H1 (cell line): ENCODE data around the gene NTNG2. TPM values are rescaled to one million over a fixed set of nuclear protein-coding genes. Genes with fewer than 3 reads are reported as not detected.

Experiments
- CTCF ChIA-PET: fragments of 300-600 bp; sonication (Branson Sonifier 250); formaldehyde crosslinking; loops from one replicate; lab custom pipeline; 2021; ENCODE audit not compliant: partially characterized antibody; lab: Charles Lee
- POLR2A ChIA-PET: fragments of 300-600 bp; sonication (Branson Sonifier 250); formaldehyde crosslinking; loops from one replicate; lab custom pipeline; 2021; ENCODE audit warnings: inconsistent platforms; ENCODE audit not compliant: partially characterized antibody; lab: Charles Lee
- DNase-seq, 2 experiments: peaks; one replicate each; pipeline versions ENCODE4 v3.0.0 to v3.0.0-alpha.2; 2010 to 2022; ENCODE audit warnings: low spot score in 2 of 2, low read depth in 1 of 2, mixed read lengths in 1 of 2
- FAIRE-seq: peaks from 2 replicates; lab custom pipeline; 2011; peaks lifted over from hg19 to GRCh38; lab: Jason Lieb, UNC
- H2AFZ ChIP-seq: 2 replicates; pipeline ENCODE4 v1.8.1; 2012; ENCODE audit warnings: low read length, inconsistent platforms
- H2AK5ac ChIP-seq: 2 replicates; pipeline ENCODE4 v1.6.1; 2013; ENCODE audit warnings: low read depth, low read length
- H2BK120ac ChIP-seq: replicated peaks from 2 replicates; pipeline ENCODE3; 2013; ENCODE audit warnings: low read depth, low read length, inconsistent platforms
- H2BK12ac ChIP-seq: 2 replicates; pipeline ENCODE4 v1.6.1; 2013; ENCODE audit warnings: low read depth, low read length
- H2BK15ac ChIP-seq: 2 replicates; pipeline ENCODE4 v1.6.1; 2013; ENCODE audit warnings: low read length
- H2BK20ac ChIP-seq: 2 replicates; pipeline ENCODE4 v1.6.1; 2013; ENCODE audit warnings: low read length
- H2BK5ac ChIP-seq: 2 replicates; pipeline ENCODE4 v1.6.1; 2013; ENCODE audit warnings: low read depth, low read length
- H3K14ac ChIP-seq: 2 replicates; pipeline ENCODE4 v1.6.1; 2013; ENCODE audit warnings: inconsistent platforms; ENCODE audit not compliant: insufficient read length
- H3K18ac ChIP-seq: 2 replicates; pipeline ENCODE4 v1.6.1; 2013; ENCODE audit warnings: low read length; ENCODE audit errors: extremely low read depth
- H3K23ac ChIP-seq: 2 replicates; pipeline ENCODE4 v1.6.1; 2013; ENCODE audit warnings: inconsistent platforms; ENCODE audit not compliant: insufficient read length
- H3K23me2 ChIP-seq: 2 replicates; pipeline ENCODE4 v1.6.1; 2013; ENCODE audit warnings: low read depth, low read length
- H3K27ac ChIP-seq: 2 replicates; pipeline ENCODE4 v1.6.1; 2011; ENCODE audit warnings: low read depth, low read length, inconsistent platforms
- H3K27me3 ChIP-seq, 4 experiments: replicated peaks in 1 of 4; 1 replicate in 1 of 4; 2 replicates in 3 of 4; pipeline versions ENCODE4 v1.6.1 to v1.8.1; 2011 to 2013; ENCODE audit warnings: low read length in 3 of 4, mild to moderate bottlenecking in 3 of 4, inconsistent platforms in 2 of 4, mixed read lengths in 2 of 4, moderate library complexity in 1 of 4; ENCODE audit not compliant: control insufficient read depth in 3 of 4, insufficient read depth in 3 of 4; ENCODE audit errors: extremely low read depth in 1 of 4
- H3K36me3 ChIP-seq, 4 experiments: 2 replicates each; pipeline versions ENCODE4 v1.6.1 to v1.8.1; 2011 to 2013; ENCODE audit warnings: mild to moderate bottlenecking in 4 of 4, low read length in 3 of 4, moderate library complexity in 2 of 4, control low read depth in 1 of 4, inconsistent platforms in 1 of 4; ENCODE audit not compliant: insufficient read depth in 4 of 4, control insufficient read depth in 2 of 4
- H3K4ac ChIP-seq: replicated peaks from 2 replicates; pipeline ENCODE3; 2013; ENCODE audit warnings: low read length, low read depth, mixed read lengths, inconsistent platforms; ENCODE audit not compliant: insufficient read length
- H3K4me1 ChIP-seq, 4 experiments: replicated peaks in 1 of 4; 1 replicate in 1 of 4; 2 replicates in 3 of 4; pipeline versions ENCODE4 v1.6.1 to v1.8.1; 2011 to 2013; ENCODE audit warnings: low read length in 3 of 4, inconsistent platforms in 2 of 4, mixed read lengths in 1 of 4; ENCODE audit not compliant: insufficient read depth in 4 of 4, control insufficient read depth in 3 of 4
- H3K4me2 ChIP-seq, 2 experiments: 2 replicates each; pipeline versions ENCODE4 v1.6.1 to v1.8.1; 2011 to 2013; ENCODE audit warnings: low read depth in 2 of 2, low read length in 2 of 2, control low read depth in 1 of 2, inconsistent platforms in 1 of 2, mild to moderate bottlenecking in 1 of 2; ENCODE audit not compliant: insufficient read depth in 1 of 2
- H3K4me3 ChIP-seq, 4 experiments: fragments of 200-600, 300-600 bp in 1 of 4; sonication (generic), shearing (Covaris generic), sonication (Bioruptor Twin) in 1 of 4; 2 replicates each; pipeline versions ENCODE4 v1.5.1 to v1.8.1; 2011 to 2016; ENCODE audit warnings: low read length in 4 of 4, low read depth in 3 of 4, control low read depth in 2 of 4, inconsistent platforms in 2 of 4, mild to moderate bottlenecking in 2 of 4, mixed read lengths in 1 of 4, moderate library complexity in 1 of 4; ENCODE audit not compliant: insufficient read depth in 2 of 4; ENCODE audit errors: extremely low read depth in 1 of 4
- H3K56ac ChIP-seq: replicated peaks from 2 replicates; pipeline ENCODE3; 2013; ENCODE audit warnings: low read depth, mild to moderate bottlenecking, mixed read lengths, low read length, inconsistent platforms; ENCODE audit not compliant: insufficient read length
- H3K79me1 ChIP-seq: 2 replicates; pipeline ENCODE4 v1.6.1; 2013; ENCODE audit warnings: low read depth, low read length, control low read depth
- H3K79me2 ChIP-seq, 2 experiments: 2 replicates each; pipeline versions ENCODE4 v1.6.1 to v1.8.1; 2012 to 2013; ENCODE audit warnings: low read length in 2 of 2, mild to moderate bottlenecking in 2 of 2, inconsistent platforms in 1 of 2; ENCODE audit not compliant: insufficient read depth in 2 of 2, control insufficient read depth in 1 of 2
- H3K9ac ChIP-seq, 4 experiments: replicated peaks in 1 of 4; 1 replicate in 1 of 4; 2 replicates in 3 of 4; pipeline versions ENCODE4 v1.6.1 to v1.8.1; 2011 to 2013; ENCODE audit warnings: low read depth in 3 of 4, low read length in 3 of 4, control low read depth in 2 of 4, mild to moderate bottlenecking in 2 of 4, moderate library complexity in 2 of 4, inconsistent platforms in 1 of 4; ENCODE audit errors: extremely low read depth in 1 of 4
- H3K9me3 ChIP-seq, 2 experiments: 2 replicates each; pipeline versions ENCODE4 v1.6.1 to v1.8.1; 2012 to 2013; ENCODE audit warnings: mild to moderate bottlenecking in 2 of 2, moderate library complexity in 2 of 2, control low read depth in 1 of 2, inconsistent platforms in 1 of 2, low read depth in 1 of 2, low read length in 1 of 2, mixed read lengths in 1 of 2; ENCODE audit not compliant: insufficient read depth in 2 of 2
- H4K20me1 ChIP-seq, 2 experiments: replicated peaks in 1 of 2; 2 replicates each; pipeline versions ENCODE3 to v1.8.1; 2011 to 2013; ENCODE audit warnings: inconsistent platforms in 2 of 2, low read length in 2 of 2, mild to moderate bottlenecking in 1 of 2; ENCODE audit not compliant: insufficient read depth in 2 of 2, control insufficient read depth in 1 of 2
- H4K5ac ChIP-seq: 2 replicates; pipeline ENCODE4 v1.6.1; 2013; ENCODE audit warnings: low read length, low read depth, mixed read lengths, inconsistent platforms; ENCODE audit not compliant: insufficient read length
- H4K8ac ChIP-seq: 2 replicates; pipeline ENCODE4 v1.8.0; 2013; ENCODE audit warnings: mild to moderate bottlenecking, moderate library complexity, low read length, inconsistent platforms; ENCODE audit not compliant: insufficient read depth; ENCODE audit errors: extremely low read depth
- H4K91ac ChIP-seq: replicated peaks from 2 replicates; pipeline ENCODE3; 2013; ENCODE audit warnings: low read length, mixed read lengths, inconsistent platforms; ENCODE audit not compliant: insufficient read length
- BACH1 ChIP-seq: IDR thresholded peaks from 2 replicates; pipeline ENCODE4 v1.6.1; 2012; ENCODE audit warnings: low read length, improper control_type of control experiment
- EGR1 ChIP-seq: IDR thresholded peaks from 2 replicates; pipeline ENCODE4 v1.6.1; 2011; ENCODE audit warnings: low read depth, low read length, borderline replicate concordance
- SP1 ChIP-seq: IDR thresholded peaks from 2 replicates; pipeline ENCODE4 v1.6.1; 2011; ENCODE audit warnings: low read depth, low read length
- SUZ12 ChIP-seq: fragments of 200-600 bp; sonication (generic); IDR thresholded peaks from 2 replicates; pipeline ENCODE4 v1.6.1; 2012; ENCODE audit warnings: mild to moderate bottlenecking, inconsistent platforms, low read length, moderate library complexity, mixed read lengths
- WGBS, 2 experiments: shearing (Covaris generic) in 1 of 2; methylation state at CpG; one replicate each; pipeline versions ENCODE4 v1.1.6 to v1.1.7; 2013 to 2015; ENCODE audit warnings: low lambda C conversion rate in 2 of 2, mixed read lengths in 2 of 2, inconsistent platforms in 1 of 2, low coverage in 1 of 2, missing lambda C conversion rate in 1 of 2; ENCODE audit not compliant: insufficient replicate concordance in 2 of 2, insufficient coverage in 1 of 2, insufficient read length in 1 of 2; ENCODE audit errors: extremely low coverage in 1 of 2, missing lambda C conversion rate in 1 of 2; 5-methylcytosine and 5-hydroxymethylcytosine counted together
- polyA plus RNA-seq, 7 experiments: library from polyadenylated mRNA; depleted of rRNA in 3 of 7; stranded (reverse) in 5 of 7; unstranded in 2 of 7; fragments of >200 nt in 5 of 7; fragments of 200-250 nt in 2 of 7; gene quantifications; 1 replicate in 5 of 7; 2 replicates in 1 of 7; 4 replicates in 1 of 7; pipeline versions ENCODE4 v1.2.1 to v1.2.3, GENCODE V29; 2011 to 2013; ENCODE audit warnings: missing spikeins in 2 of 7, mixed read lengths in 2 of 7
- total RNA-seq: library from RNA; stranded (reverse); fragmentation: NEBNext Ultra II Directional; extraction: Animal tissue kit (Norgen Biotek cat#: 25700); gene quantifications from 2 replicates; pipeline ENCODE4 v1.2.1, GENCODE V29; 2021

The NTNG2 gene
- total and polyA plus RNA-seq, 2 of the 8 experiments (the other 6 are each of a cell fraction or from before 2014, with no cell fraction given), result 1.4 to 1.5 TPM

GRCh38 chr9:132242621-132243155, 80.8 kb downstream of the NTNG2 start:
- H3K27ac ChIP-seq, result no peak overlapping the region
- H2BK5ac ChIP-seq, result no peak overlapping the region
- H3K79me1 ChIP-seq, result no peaks in the 10 kb centered on the region
- H3K18ac ChIP-seq, result peak overlapping the region; percentile 71; the same call in 1 of the 2 replicates
- no peak overlapping the region for H2BK12ac ChIP-seq
- H3K9me3 ChIP-seq, result no peaks in the 10 kb centered on the region
- H3K14ac ChIP-seq, result no peak overlapping the region
- POLR2A ChIA-PET, result no interaction called here
- peaks cover 0 to 20% (median 15%) of the 10 kb centered on the region in 4 experiments; a peak in 6 of 7 replicates for H3K27me3 ChIP-seq
- H2BK20ac ChIP-seq, result no peak overlapping the region
- H3K9ac ChIP-seq, result no peak overlapping the region
- H2AK5ac ChIP-seq, result no peak overlapping the region
- no peak overlapping the region for H4K91ac ChIP-seq
- DNase-seq (peak in 1 of 2 experiments; percentile 63), FAIRE-seq (no peak)
- peaks cover 2 to 27% (median 16%) of the 10 kb centered on the region in 4 experiments for H3K4me1 ChIP-seq
- H3K4ac ChIP-seq, result no peak overlapping the region
- peaks cover 14% of the 10 kb centered on the region; the same call in 1 of the 2 replicates for H3K23me2 ChIP-seq
- H2AFZ ChIP-seq, result no peak overlapping the region
- no peak overlapping the region for H4K5ac ChIP-seq
- 13% methylated on average over 16 of the region's 18 CpGs; no CpG with 5 or more reads in 1 of the 2 experiments for WGBS, 2 experiments
- H3K36me3 ChIP-seq, result no peaks in the 10 kb centered on the region
- H3K23ac ChIP-seq, result no peak overlapping the region
- no peak overlapping the region; the same call in 1 of the 2 replicates for H4K8ac ChIP-seq
- peaks cover 2% of the 10 kb centered on the region in 2 experiments for H4K20me1 ChIP-seq
- TF ChIP-seq SP1 (no peak), EGR1 (no peak), SUZ12 (0 out of 2 replicates have a peak, but pooled peaks have one; percentile 38), BACH1 (0 out of 2 replicates have a peak, but pooled peaks have one; percentile 14)
- no peak overlapping the region for H2BK15ac ChIP-seq
- H2BK120ac ChIP-seq, result no peak overlapping the region
- no peaks in the 10 kb centered on the region for H3K79me2 ChIP-seq
- CTCF ChIA-PET, result interaction anchor here (0.6 to 1.6 kb wide), 7 partner anchors 10 to 1529 kb away, joined by 3 to 12 read pairs (median 3); no protein-coding TSS in a partner anchor
- H3K4me2 ChIP-seq, result peak overlapping the region; percentile 94 to 97
- no peak overlapping the region for H3K56ac ChIP-seq
- H3K4me3 ChIP-seq, result peak overlapping the region; percentile 55 to 78 (median 56)
